Measurements from ENCODE around the gene AGBL5.

The AGBL5 gene

GRCh38 chr2:27024812-27025211 lies 26.7 kb upstream of the AGBL5 start:
- H3K36me3 ChIP-seq, result peaks cover 18% of the 10 kb centered on the region
- no peaks in the 10 kb centered on the region for H3K9me3 ChIP-seq
- H3K4me1 ChIP-seq (ENCODE audit: control insufficient read depth in 1 of 2, insufficient read depth in 1 of 2, low read depth in 1 of 2, low read length in 1 of 2), result no peaks in the 10 kb centered on the region
- TF ChIP-seq CTCF (IDR thresholded peaks at IDR 0.05), result no peak
- H3K27me3 ChIP-seq, result no peaks in the 10 kb centered on the region
- H3K27ac ChIP-seq, result no peak overlapping the region
- H3K4me3 ChIP-seq (ENCODE audit: low read depth in 1 of 2, low read length in 1 of 2), result no peak overlapping the region

- H3K27me3 ChIP-seq, result no peaks in the 10 kb centered on the region
- no peak overlapping the region for H3K27ac ChIP-seq
- TF ChIP-seq CTCF (IDR thresholded peaks at IDR 0.05), result no peak
- H3K9me3 ChIP-seq, result no peaks in the 10 kb centered on the region
- peaks cover 18% of the 10 kb centered on the region for H3K36me3 ChIP-seq
- H3K4me1 ChIP-seq (ENCODE audit: control insufficient read depth in 1 of 2, insufficient read depth in 1 of 2, low read depth in 1 of 2, low read length in 1 of 2), result no peaks in the 10 kb centered on the region
- H3K4me3 ChIP-seq (ENCODE audit: low read depth in 1 of 2, low read length in 1 of 2), result no peak overlapping the region
Observed at GRCh38 chr2:27025281-27025800, 26.1 kb upstream of the AGBL5 start.

GRCh38 chr2:27025861-27026851 lies 25.3 kb upstream of the AGBL5 start:
- Histone ChIP-seq H3K36me3 (peaks cover 18% of the 10 kb centered on the region), H3K27me3 (no peaks in the 10 kb centered on the region), H3K9me3 (no peaks in the 10 kb centered on the region), H3K27ac (no peak overlapping the region), H3K4me3 (ENCODE audit: low read depth in 1 of 2, low read length in 1 of 2) (no peak overlapping the region), H3K4me1 (ENCODE audit: control insufficient read depth in 1 of 2, insufficient read depth in 1 of 2, low read depth in 1 of 2, low read length in 1 of 2) (no peaks in the 10 kb centered on the region)
- no peak for TF ChIP-seq CTCF (IDR thresholded peaks at IDR 0.05)

GRCh38 chr2:27027211-27027651 lies 24.2 kb upstream of the AGBL5 start:
- no peaks in the 10 kb centered on the region for H3K27me3 ChIP-seq

GRCh38 chr2:27029051-27029450 lies 22.4 kb upstream of the AGBL5 start:
- no peaks in the 10 kb centered on the region for H3K9me3 ChIP-seq
- peaks cover 18% of the 10 kb centered on the region for H3K36me3 ChIP-seq
- no peaks in the 10 kb centered on the region for H3K27me3 ChIP-seq
- no peak for TF ChIP-seq CTCF (IDR thresholded peaks at IDR 0.05)
- peaks cover 15 to 18% of the 10 kb centered on the region in 2 experiments for H3K4me1 ChIP-seq (ENCODE audit: control insufficient read depth in 1 of 2, insufficient read depth in 1 of 2, low read depth in 1 of 2, low read length in 1 of 2)
- no peak overlapping the region for H3K27ac ChIP-seq
- H3K4me3 ChIP-seq (ENCODE audit: low read depth in 1 of 2, low read length in 1 of 2), result no peak overlapping the region

More at GRCh38 chr2:27027211-27027651, 24.2 kb upstream of the AGBL5 start:
- Histone ChIP-seq H3K27ac (no peak overlapping the region), H3K4me1 (ENCODE audit: control insufficient read depth in 1 of 2, insufficient read depth in 1 of 2, low read depth in 1 of 2, low read length in 1 of 2) (peaks cover 0 to 2% of the 10 kb centered on the region in 2 experiments), H3K4me3 (ENCODE audit: low read depth in 1 of 2, low read length in 1 of 2) (no peak overlapping the region), H3K9me3 (no peaks in the 10 kb centered on the region), H3K36me3 (peaks cover 18% of the 10 kb centered on the region)
- no peak for TF ChIP-seq CTCF (IDR thresholded peaks at IDR 0.05)
